ENCODE measurements around the gene EIF2D. TPM values are rescaled to one million over a fixed set of nuclear protein-coding genes. Genes with fewer than 3 reads are reported as not detected.

The EIF2D gene
- total and polyA plus RNA-seq, 2 of the 8 experiments (the other 6 are each of a cell fraction or from before 2014, with no cell fraction given), result 36.1 to 37.1 TPM

GRCh38 chr1:206651958-206652890, 40.0 kb upstream of the EIF2D start (continued):
- no peak for TF ChIP-seq CTCF (IDR thresholded peaks at IDR 0.05; ENCODE audit: control extremely low read depth in 1 of 3, insufficient read depth in 1 of 3, low read depth in 1 of 3, low read length in 3 of 3)
- TF ChIP-seq USF2 (IDR thresholded peaks at IDR 0.05; ENCODE audit: low read length), result no peak

All from H1 (cell line).